GM13977 (cell line): ENCODE results near the gene UBE2Q2.
"Not testable (repeated sequence)": the region's sequence is repeated elsewhere in the genome, so short reads cannot be mapped to it uniquely, and the experiment has no call there.

ENCODE experiments used
- DNase-seq: peaks from one replicate; pipeline ENCODE4 v3.0.0; 2012; ENCODE audit warnings: low spot score
- CTCF ChIP-seq: IDR thresholded peaks from 2 replicates; pipeline ENCODE4 v1.5.1; 2012; ENCODE audit warnings: mild to moderate bottlenecking, control low read depth; ENCODE audit not compliant: insufficient read depth; ENCODE audit errors: extremely low read depth, missing control alignments
- in situ Hi-C: fragments of 300-500 bp; cut with MboI; formaldehyde crosslinking; loops from one replicate; pipeline ENCODE4 v1.12.0; 2022; ENCODE audit warnings: low sequenced_read_pairs, low pct_unique_long_range_greater_than_20kb, mixed read lengths, inconsistent platforms; ENCODE audit not compliant: unreplicated experiment

Gene UBE2Q2

DNA sequence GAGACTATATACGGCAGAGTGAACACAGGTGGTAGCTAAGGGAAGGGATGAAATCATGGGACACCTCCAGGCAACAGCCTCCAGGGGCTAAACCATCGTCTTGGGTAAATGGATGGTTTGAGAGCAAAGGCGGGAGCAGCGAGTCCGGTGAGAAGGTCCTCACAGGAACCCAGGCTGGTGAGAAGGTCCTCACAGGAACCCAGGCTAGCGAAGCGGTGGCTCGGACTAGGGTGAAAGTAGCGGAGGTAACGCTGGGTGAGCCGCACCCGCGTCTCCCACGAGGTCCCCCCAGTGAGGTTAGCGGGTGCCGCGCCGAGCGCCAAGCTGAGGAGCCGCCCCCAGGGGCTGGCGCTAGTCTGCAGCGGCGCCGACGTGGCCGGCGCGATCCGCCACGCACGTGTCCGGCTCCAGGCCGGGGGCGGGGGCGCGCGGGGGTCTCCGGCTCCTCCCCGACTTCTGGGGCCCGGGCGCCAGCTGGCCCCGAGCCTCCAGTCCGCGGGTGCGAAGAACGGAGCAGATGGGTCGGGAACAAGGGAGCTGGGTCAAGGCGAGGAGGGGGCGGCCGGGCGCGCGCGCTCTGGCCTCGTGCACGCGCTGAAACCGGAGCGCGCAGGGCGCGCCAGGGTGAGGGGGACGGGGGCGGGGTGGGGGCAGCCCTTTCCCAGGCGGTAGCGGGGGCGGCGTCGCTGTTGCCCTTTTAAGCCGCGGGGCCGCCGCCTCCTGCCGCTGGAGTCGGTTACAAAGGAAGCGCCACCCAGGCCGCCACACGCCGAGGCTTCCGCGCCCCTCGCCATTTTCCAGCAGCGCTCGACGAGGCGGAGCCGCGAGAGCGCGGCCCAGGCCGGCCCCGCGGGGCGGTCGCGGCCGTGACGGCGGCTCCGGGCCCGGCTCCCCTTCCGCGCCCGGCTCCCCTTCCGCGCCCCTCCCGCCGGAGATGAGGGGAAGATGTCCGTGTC, at the start of gene UBE2Q2:
Gene UBE2Q2, plus strand, starts transcription at position 726 of the 956 bp plus-strand sequence. Its CDS starts 220 bp downstream, at position 946.
- TF ChIP-seq CTCF: no peak
- peak; percentile 89 for DNase-seq
- in situ Hi-C loops: no loop called here

GRCh38 chr15:75796321-75796720, 46.9 kb upstream of the UBE2Q2 start:
- in situ Hi-C loops: no loop called here

GRCh38 chr15:75797146-75797545, 46.1 kb upstream of the UBE2Q2 start:
- in situ Hi-C loops, DNase-seq: not testable (repeated sequence)

More at GRCh38 chr15:75796321-75796720, 46.9 kb upstream of the UBE2Q2 start:
- no peak for TF ChIP-seq CTCF
- no peak for DNase-seq

GRCh38 chr15:75799190-75799589, 44.1 kb upstream of the UBE2Q2 start:
- in situ Hi-C loops: no loop called here
- no peak for DNase-seq
- no peak for TF ChIP-seq CTCF

DNA sequence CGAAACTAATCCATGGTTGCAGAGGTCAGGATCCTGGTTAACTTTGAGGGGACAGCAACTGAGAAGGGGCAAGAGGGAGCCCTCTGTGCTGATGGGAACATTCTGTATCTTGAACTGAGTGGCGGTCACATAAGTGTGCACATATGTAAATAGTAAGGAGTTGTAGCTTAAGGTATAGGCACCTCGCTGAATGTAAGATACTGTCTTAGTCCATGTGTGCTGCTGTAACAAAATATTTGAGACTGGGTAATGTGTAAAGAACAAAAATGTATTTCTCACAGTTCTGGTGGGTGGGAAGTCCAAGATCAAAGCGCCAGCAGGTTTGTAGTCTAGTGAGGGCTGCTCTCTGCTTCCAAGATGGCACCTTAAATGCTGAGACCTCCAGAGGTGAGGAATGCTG, 42.8 kb upstream of the UBE2Q2 start:
- in situ Hi-C loops: loop anchor here (25.0 kb wide), 1 partner anchor 337 kb away; no protein-coding TSS in a partner anchor
- not testable (repeated sequence) for DNase-seq

DNA sequence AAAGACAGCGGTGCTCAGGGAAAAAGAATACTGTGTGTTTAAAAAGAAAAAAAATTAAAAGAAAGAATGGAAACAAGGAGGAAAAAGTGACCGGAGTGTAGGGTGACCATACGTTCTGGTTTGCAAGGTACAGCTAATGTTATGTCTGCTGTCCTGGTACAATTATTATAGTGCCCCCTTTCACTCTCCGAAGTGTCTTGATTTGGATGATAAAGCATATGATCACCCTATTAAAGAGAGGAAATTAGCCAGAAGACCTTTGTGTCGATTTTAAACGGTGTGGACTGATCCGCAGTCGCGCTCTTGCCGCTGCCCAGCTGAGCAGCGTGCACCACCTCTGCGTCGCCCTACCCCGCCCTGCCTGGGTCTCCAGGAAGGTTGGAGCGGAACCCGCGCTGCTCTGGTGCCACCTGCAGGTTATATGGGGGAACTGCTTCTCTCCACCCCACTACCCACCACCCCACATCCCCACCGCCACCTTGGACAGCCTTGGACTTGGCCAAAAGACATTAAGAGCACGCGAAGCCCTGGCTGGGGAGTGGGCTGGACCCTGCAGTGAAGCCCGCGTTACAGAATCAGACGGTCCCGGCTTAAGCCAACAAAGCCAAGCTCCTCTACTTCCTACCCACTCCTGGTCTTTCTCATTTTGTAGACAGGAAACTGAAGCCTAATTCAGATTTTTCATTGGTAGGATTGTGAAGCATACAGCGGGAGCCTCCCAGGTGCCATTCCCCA, 41.2 kb upstream of the UBE2Q2 start:
- in situ Hi-C loops: loop anchor here (25.0 kb wide), 1 partner anchor 335 kb away; no protein-coding TSS in a partner anchor

DNA sequence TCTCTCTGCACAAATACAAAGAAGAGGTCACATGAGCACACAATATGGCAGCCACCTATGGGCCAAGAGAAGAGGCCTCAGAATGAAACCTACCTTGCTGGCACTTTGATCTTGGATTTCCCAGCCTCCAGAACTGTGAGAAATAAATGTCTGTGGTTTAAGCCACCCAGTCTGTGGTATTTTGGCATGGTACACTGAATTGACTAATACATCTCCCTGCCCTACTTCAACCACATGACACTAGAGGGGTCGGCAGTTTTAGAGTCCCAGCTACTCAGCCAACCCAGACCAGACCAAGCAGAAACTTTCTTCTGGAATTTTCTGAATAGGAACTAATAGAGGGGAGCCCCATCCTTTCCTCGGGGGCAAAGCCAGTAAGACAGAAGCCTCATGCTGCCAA, 35.8 kb upstream of the UBE2Q2 start:
- DNase-seq: not testable (repeated sequence)
- in situ Hi-C loops: loop anchor here (25.0 kb wide), 1 partner anchor 330 kb away; no protein-coding TSS in a partner anchor

More for the DNA sequence above, 41.2 kb upstream of the UBE2Q2 start:
- peak; percentile 82 for TF ChIP-seq CTCF
- DNase-seq: peak; percentile 86

GRCh38 chr15:75808009-75808408, 35.2 kb upstream of the UBE2Q2 start:
- in situ Hi-C loops: loop anchor here (25.0 kb wide), 1 partner anchor 329 kb away; no protein-coding TSS in a partner anchor
- DNase-seq: not testable (repeated sequence)
